HG03039 (cell line): ENCODE data around the gene DNAH14.
"Not testable (repeated sequence)": the region's sequence is repeated elsewhere in the genome, so short reads cannot be mapped to it uniquely, and the experiment has no call there.

Experiments
- ATAC-seq: cut with Tn5 transposase; IDR thresholded peaks from one replicate; pipeline ENCODE4 v1.9.1; 2021; ENCODE audit warnings: mild to moderate bottlenecking, moderate library complexity; ENCODE audit not compliant: unreplicated experiment

The DNAH14 gene

GRCh38 chr1:224989615-224990014, 60.1 kb downstream of the DNAH14 start:
- ATAC-seq: no peak

GRCh38 chr1:224991550-224991949, 62.1 kb downstream of the DNAH14 start:
- ATAC-seq: not testable (repeated sequence)

- no peak for ATAC-seq
Observed at GRCh38 chr1:224995602-224996001, 66.1 kb downstream of the DNAH14 start.

- no peak for ATAC-seq
Observed at GRCh38 chr1:224996266-224996665, 66.8 kb downstream of the DNAH14 start.

- no peak for ATAC-seq
Observed at GRCh38 chr1:224998185-224998584, 68.7 kb downstream of the DNAH14 start.

GRCh38 chr1:225004396-225004795, 74.9 kb downstream of the DNAH14 start:
- ATAC-seq: no peak

- not testable (repeated sequence) for ATAC-seq
Observed at GRCh38 chr1:225006352-225006751, 76.9 kb downstream of the DNAH14 start.

- not testable (repeated sequence) for ATAC-seq
Observed at GRCh38 chr1:225008050-225008449, 78.6 kb downstream of the DNAH14 start.

GRCh38 chr1:225021037-225021436, 91.6 kb downstream of the DNAH14 start:
- ATAC-seq: no peak

GRCh38 chr1:225026701-225027100, 97.2 kb downstream of the DNAH14 start:
- no peak for ATAC-seq

- not testable (repeated sequence) for ATAC-seq
Observed at GRCh38 chr1:225036441-225036840, 107.0 kb downstream of the DNAH14 start.

GRCh38 chr1:225042263-225042662, 112.8 kb downstream of the DNAH14 start:
- no peak for ATAC-seq

- no peak for ATAC-seq
Observed at GRCh38 chr1:225044258-225044657, 114.8 kb downstream of the DNAH14 start.

- ATAC-seq: no peak
Observed at GRCh38 chr1:225049594-225049993, 120.1 kb downstream of the DNAH14 start.

- ATAC-seq: no peak
Observed at GRCh38 chr1:225063722-225064121, 134.2 kb downstream of the DNAH14 start.

GRCh38 chr1:225070972-225071371, 141.5 kb downstream of the DNAH14 start:
- no peak for ATAC-seq

- no peak for ATAC-seq
Observed at GRCh38 chr1:225097175-225097574, 167.7 kb downstream of the DNAH14 start.

GRCh38 chr1:225111000-225111399, 181.5 kb downstream of the DNAH14 start:
- no peak for ATAC-seq

GRCh38 chr1:225113265-225113664, 183.8 kb downstream of the DNAH14 start:
- no peak for ATAC-seq

- no peak for ATAC-seq
Observed at GRCh38 chr1:225114354-225114990, 185.0 kb downstream of the DNAH14 start.

- ATAC-seq: no peak
Observed at GRCh38 chr1:225119307-225119706, 189.8 kb downstream of the DNAH14 start.

- no peak for ATAC-seq
Observed at GRCh38 chr1:225121095-225121494, 191.6 kb downstream of the DNAH14 start.

- no peak for ATAC-seq
Observed at GRCh38 chr1:225131869-225132268, 202.4 kb downstream of the DNAH14 start.
